NK-92 treated with Interleukin-12 subunit alpha and Interleukin-12 subunit beta, amount 100 ng/mL, for 24 hours (cell line): ENCODE data around the gene DDX10.

Experiments
- DNase-seq: peaks from one replicate; lab custom pipeline; 2025; lab: John Stamatoyannopoulos, UW

The DDX10 gene

GRCh38 chr11:108873310-108873709, 208.4 kb downstream of the DDX10 start:
- no peak for DNase-seq

GRCh38 chr11:108873941-108874340, 209.1 kb downstream of the DDX10 start:
- no peak for DNase-seq

- no peak for DNase-seq
These were observed 210.3 kb downstream of the DDX10 start for GRCh38 chr11:108875134-108875533.

GRCh38 chr11:108877178-108877577, 212.3 kb downstream of the DDX10 start:
- no peak for DNase-seq

GRCh38 chr11:108880510-108880909, 215.6 kb downstream of the DDX10 start:
- no peak for DNase-seq

- DNase-seq, result no peak
These were observed 216.3 kb downstream of the DDX10 start for GRCh38 chr11:108881131-108881530.

- no peak for DNase-seq
These were observed 217.5 kb downstream of the DDX10 start for GRCh38 chr11:108882211-108882831.

GRCh38 chr11:108886005-108886659, 221.3 kb downstream of the DDX10 start:
- no peak for DNase-seq

- no peak for DNase-seq
These were observed 221.8 kb downstream of the DDX10 start for GRCh38 chr11:108886660-108887009.

GRCh38 chr11:108887436-108888238, 222.8 kb downstream of the DDX10 start:
- no peak for DNase-seq

GRCh38 chr11:108890482-108891105, 225.7 kb downstream of the DDX10 start:
- no peak for DNase-seq

GRCh38 chr11:108891143-108891542, 226.3 kb downstream of the DDX10 start:
- no peak for DNase-seq

GRCh38 chr11:108891909-108892511, 227.1 kb downstream of the DDX10 start:
- DNase-seq, result no peak

- DNase-seq, result no peak
These were observed 231.0 kb downstream of the DDX10 start for GRCh38 chr11:108895579-108896480.

- no peak for DNase-seq
These were observed 232.2 kb downstream of the DDX10 start for GRCh38 chr11:108897071-108897481.

- no peak for DNase-seq
These were observed 233.0 kb downstream of the DDX10 start for GRCh38 chr11:108897916-108898315.

GRCh38 chr11:108901359-108901758, 236.5 kb downstream of the DDX10 start:
- DNase-seq, result no peak

GRCh38 chr11:108902027-108902469, 237.2 kb downstream of the DDX10 start:
- DNase-seq, result no peak

- no peak for DNase-seq
These were observed 239.6 kb downstream of the DDX10 start for GRCh38 chr11:108904480-108904879.

- DNase-seq, result no peak
These were observed 241.5 kb downstream of the DDX10 start for GRCh38 chr11:108906329-108906728.

- no peak for DNase-seq
These were observed 242.0 kb downstream of the DDX10 start for GRCh38 chr11:108906826-108907225.
